GM19043 (cell line): ENCODE data around the gene RSPO3.
"Not testable (repeated sequence)": the region's sequence is repeated elsewhere in the genome, so short reads cannot be mapped to it uniquely, and the experiment has no call there.

Experiments used
- ATAC-seq: cut with Tn5 transposase; IDR thresholded peaks from one replicate; pipeline ENCODE4 v1.9.1; 2021; ENCODE audit warnings: low read depth; ENCODE audit not compliant: unreplicated experiment

The RSPO3 gene

GRCh38 chr6:127199470-127199869, 81.0 kb downstream of the RSPO3 start:
- ATAC-seq: no peak

- ATAC-seq: no peak
Observed at GRCh38 chr6:127200114-127200513, 81.6 kb downstream of the RSPO3 start.

- ATAC-seq: no peak
Observed at GRCh38 chr6:127201321-127201720, 82.8 kb downstream of the RSPO3 start.

GRCh38 chr6:127202676-127203075, 84.2 kb downstream of the RSPO3 start:
- no peak for ATAC-seq

GRCh38 chr6:127204281-127204680, 85.8 kb downstream of the RSPO3 start:
- no peak for ATAC-seq

GRCh38 chr6:127205036-127205435, 86.6 kb downstream of the RSPO3 start:
- no peak for ATAC-seq

GRCh38 chr6:127206531-127207095, 88.1 kb downstream of the RSPO3 start:
- ATAC-seq: no peak

GRCh38 chr6:127207591-127208120, 89.2 kb downstream of the RSPO3 start:
- no peak for ATAC-seq

- ATAC-seq: no peak
Observed at GRCh38 chr6:127210725-127211124, 92.3 kb downstream of the RSPO3 start.

GRCh38 chr6:127212376-127212775, 93.9 kb downstream of the RSPO3 start:
- ATAC-seq: no peak

GRCh38 chr6:127214032-127214431, 95.6 kb downstream of the RSPO3 start:
- not testable (repeated sequence) for ATAC-seq

- ATAC-seq: not testable (repeated sequence)
Observed at GRCh38 chr6:127214531-127214930, 96.1 kb downstream of the RSPO3 start.

- ATAC-seq: no peak
Observed at GRCh38 chr6:127215931-127216330, 97.5 kb downstream of the RSPO3 start.

GRCh38 chr6:127216810-127217789, 98.6 kb downstream of the RSPO3 start:
- ATAC-seq: no peak

GRCh38 chr6:127219869-127220268, 101.4 kb downstream of the RSPO3 start:
- no peak for ATAC-seq

GRCh38 chr6:127221201-127221600, 102.7 kb downstream of the RSPO3 start:
- no peak for ATAC-seq

GRCh38 chr6:127222418-127222817, 103.9 kb downstream of the RSPO3 start:
- ATAC-seq: no peak

- ATAC-seq: no peak
Observed at GRCh38 chr6:127225497-127225896, 107.0 kb downstream of the RSPO3 start.

GRCh38 chr6:127233819-127234218, 115.3 kb downstream of the RSPO3 start:
- ATAC-seq: not testable (repeated sequence)

GRCh38 chr6:127243501-127243900, 125.0 kb downstream of the RSPO3 start:
- ATAC-seq: no peak
